Endothelial cell of umbilical vein (primary cell): ENCODE data around the gene TMEM139. TPM values are rescaled to one million over a fixed set of nuclear protein-coding genes. Genes with fewer than 3 reads are reported as not detected.

Experiments
- BruUV-seq: library from RNA; stranded (reverse); fragments of 400-500 nt; replicated peaks from 2 replicates; lab custom pipeline; 2021; lab: Mats Ljungman, UMichigan
- CTCF ChIA-PET: fragments of 300-600, 350-600 bp; sonication (Branson Sonifier 250); formaldehyde crosslinking; loops from one replicate; lab custom pipeline; 2021; ENCODE audit warnings: antibody characterized with exemption, inconsistent platforms; lab: Charles Lee
- POLR2A ChIA-PET: fragments of 300-600, 350-600 bp; sonication (Branson Sonifier 250); formaldehyde crosslinking; loops from one replicate; lab custom pipeline; 2021; ENCODE audit warnings: antibody characterized with exemption, inconsistent platforms; lab: Charles Lee
- DNase-seq: peaks from one replicate; pipeline ENCODE4 v3.0.0-alpha.2; 2011; ENCODE audit warnings: low read depth, low spot score
- FAIRE-seq: peaks from 2 replicates; lab custom pipeline; 2011; peaks lifted over from hg19 to GRCh38; lab: Jason Lieb, UNC
- H2AFZ ChIP-seq: 2 replicates; pipeline ENCODE4 v1.6.0; 2012; ENCODE audit warnings: low read depth, low read length, control low read depth, inconsistent platforms
- H3K27ac ChIP-seq: 2 replicates; pipeline ENCODE4 v1.5.1; 2011; ENCODE audit warnings: low read depth, mild to moderate bottlenecking, control low read depth, low read length, moderate library complexity; ENCODE audit not compliant: insufficient read depth
- H3K27me3 ChIP-seq, 2 experiments: 2 replicates each; pipeline versions ENCODE4 v1.6.0 to v1.6.1; 2011; ENCODE audit warnings: low read length in 2 of 2, mixed read lengths in 1 of 2; ENCODE audit not compliant: control insufficient read depth in 2 of 2, insufficient read depth in 2 of 2
- H3K36me3 ChIP-seq, 2 experiments: 2 replicates in 1 of 2; 3 replicates in 1 of 2; pipeline ENCODE4 v1.5.1; 2011; ENCODE audit warnings: low read length in 2 of 2, mild to moderate bottlenecking in 1 of 2, moderate library complexity in 1 of 2; ENCODE audit not compliant: control insufficient read depth in 2 of 2, insufficient read depth in 2 of 2; ENCODE audit errors: extremely low read depth in 1 of 2
- H3K4me1 ChIP-seq: 3 replicates; pipeline ENCODE4 v1.5.1; 2011; ENCODE audit warnings: mild to moderate bottlenecking, low read length; ENCODE audit not compliant: control insufficient read depth, insufficient read depth; ENCODE audit errors: extremely low read depth
- H3K4me2 ChIP-seq: 2 replicates; pipeline ENCODE4 v1.6.1; 2011; ENCODE audit warnings: low read length, control low read depth, mixed read lengths; ENCODE audit not compliant: insufficient read depth
- H3K4me3 ChIP-seq, 3 experiments: fragments of 200-600 bp in 1 of 3; sonication (generic), shearing (Covaris generic) in 1 of 3; replicated peaks in 1 of 3; 2 replicates each; pipeline ENCODE4 v1.5.1; 2011 to 2016; ENCODE audit warnings: control low read depth in 3 of 3, low read length in 3 of 3, mild to moderate bottlenecking in 2 of 3, inconsistent platforms in 1 of 3, low read depth in 1 of 3, moderate library complexity in 1 of 3; ENCODE audit not compliant: insufficient read depth in 1 of 3
- H3K79me2 ChIP-seq: 2 replicates; pipeline ENCODE4 v1.6.0; 2012; ENCODE audit warnings: low read length, inconsistent platforms; ENCODE audit not compliant: control insufficient read depth, insufficient read depth
- H3K9ac ChIP-seq: replicated peaks from 2 replicates; pipeline ENCODE3; 2011; ENCODE audit warnings: low read length, control low read depth; ENCODE audit not compliant: insufficient read depth; ENCODE audit errors: extremely low read depth
- H3K9me1 ChIP-seq: replicated peaks from 3 replicates; pipeline ENCODE4 v1.6.0; 2011; ENCODE audit warnings: mild to moderate bottlenecking, low read length; ENCODE audit not compliant: control insufficient read depth, insufficient read depth; ENCODE audit errors: extremely low read depth
- H3K9me3 ChIP-seq: replicated peaks from 2 replicates; pipeline ENCODE4 v1.5.1; 2012; ENCODE audit warnings: low read length, inconsistent platforms; ENCODE audit not compliant: control insufficient read depth, insufficient read depth
- H4K20me1 ChIP-seq: replicated peaks from 2 replicates; pipeline ENCODE3; 2011; ENCODE audit warnings: mild to moderate bottlenecking, low read length; ENCODE audit not compliant: control insufficient read depth, insufficient read depth; ENCODE audit errors: extremely low read depth
- EZH2 ChIP-seq: IDR thresholded peaks from 2 replicates; pipeline ENCODE4 v1.6.1; 2012; ENCODE audit warnings: borderline replicate concordance, low read depth, mild to moderate bottlenecking, moderate library complexity, low read length, inconsistent platforms; ENCODE audit not compliant: severe bottlenecking
- FOS ChIP-seq: IDR thresholded peaks from 2 replicates; pipeline ENCODE4 v1.6.1; 2011; ENCODE audit warnings: mild to moderate bottlenecking, low read length, moderate library complexity, borderline replicate concordance; ENCODE audit not compliant: insufficient read depth
- GATA2 ChIP-seq: IDR thresholded peaks from 2 replicates; pipeline ENCODE4 v1.7.0; 2011; ENCODE audit warnings: low read depth, mild to moderate bottlenecking, moderate library complexity, mixed read lengths, low read length; ENCODE audit not compliant: insufficient read length, insufficient read depth
- JUN ChIP-seq: IDR thresholded peaks from 2 replicates; pipeline ENCODE4 v1.6.1; 2011; ENCODE audit warnings: borderline replicate concordance, low read depth; ENCODE audit not compliant: insufficient read length, insufficient read depth
- MAX ChIP-seq: IDR thresholded peaks from 2 replicates; pipeline ENCODE4 v1.6.1; 2011; ENCODE audit not compliant: insufficient read depth, insufficient read length
- POLR2A ChIP-seq: IDR thresholded peaks from 2 replicates; pipeline ENCODE4 v1.6.1; 2012; ENCODE audit warnings: low read depth, mild to moderate bottlenecking, control low read depth, low read length
- POLR2AphosphoS5 ChIP-seq: IDR thresholded peaks from 2 replicates; pipeline ENCODE4 v1.6.1; 2012; ENCODE audit warnings: low read depth, mild to moderate bottlenecking, control low read depth, low read length, moderate library complexity; ENCODE audit not compliant: insufficient read depth
- dilution Hi-C: fragments of 300-500 bp; cut with MboI; formaldehyde crosslinking; loops from one replicate; pipeline ENCODE4 v1.15.0; 2019; ENCODE audit warnings: low sequenced_read_pairs; ENCODE audit not compliant: extremely low pct_ligation_motif_present
- intact Hi-C: fragments of 100-400 bp; cut with micrococcal nuclease; formaldehyde crosslinking; loops from one replicate; pipeline ENCODE4 v1.10.0; 2022
- polyA plus RNA-seq, 4 experiments: library from polyadenylated mRNA; depleted of rRNA in 3 of 4; stranded (reverse) in 3 of 4; unstranded in 1 of 4; fragments of >200 nt; gene quantifications; 2 replicates each; pipeline versions ENCODE4 v1.2.1 to v1.2.3, GENCODE V29; 2011 to 2012; ENCODE audit warnings: missing spikeins in 1 of 4
- total RNA-seq: library from RNA; stranded (reverse); gene quantifications from 2 replicates; pipeline ENCODE4 v1.2.3, GENCODE V29; 2021
- TF ChIP-seq, protein P1 (sequence below), 2 donors: IDR thresholded peaks; 1 replicate in 1 of 2; 2 replicates in 1 of 2; pipeline ENCODE4 v1.5.1; 2011; ENCODE audit warnings: low read length in 2 of 2, mild to moderate bottlenecking in 2 of 2, moderate library complexity in 2 of 2, control low read depth in 1 of 2, inconsistent platforms in 1 of 2, low read depth in 1 of 2; ENCODE audit not compliant: insufficient read depth in 1 of 2; ENCODE audit errors: extremely low read depth in 1 of 2

TMEM139 gene
- total and polyA plus RNA-seq, 2 donors (not counting 3 experiments of a cell fraction or from before 2014, with no cell fraction given), result 0.37 TPM; not detected in 1

DNA sequence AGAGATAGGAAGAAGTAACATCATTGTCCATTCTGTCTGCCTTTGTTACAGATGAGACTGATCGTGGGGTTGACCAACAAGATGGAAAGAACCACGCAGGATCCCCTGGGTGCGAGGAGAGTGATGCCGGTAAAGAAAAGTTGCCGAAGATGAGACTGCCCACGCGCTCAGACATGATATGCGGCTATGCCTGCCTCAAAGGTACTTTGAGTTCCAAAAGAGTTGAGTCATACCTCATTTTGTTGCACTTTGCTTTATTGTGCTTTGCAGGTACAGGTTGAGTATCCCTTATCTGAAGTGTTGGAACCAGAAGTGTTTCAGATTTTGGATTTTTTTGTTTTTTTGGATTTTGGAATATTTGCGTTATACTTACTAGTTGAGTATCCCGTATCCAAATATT lies 19.0 kb downstream of the TMEM139 start:
- POLR2A ChIA-PET, result no interaction called here
- intact Hi-C loops (no loop called here), dilution Hi-C loops (no loop called here)
- Histone ChIP-seq H3K9ac (no peak overlapping the region), H2AFZ (no peak overlapping the region), H3K9me1 (no peaks in the 10 kb centered on the region), H3K27me3 (no peaks in the 10 kb centered on the region), H3K79me2 (no peaks in the 10 kb centered on the region), H3K36me3 (peaks cover 40 to 57% of the 10 kb centered on the region in 2 experiments), H4K20me1 (no peaks in the 10 kb centered on the region), H3K4me3 (no peak overlapping the region), H3K27ac (no peak overlapping the region), H3K9me3 (no peaks in the 10 kb centered on the region), H3K4me1 (no peaks in the 10 kb centered on the region), H3K4me2 (no peak overlapping the region)
- no peak for FAIRE-seq
- no peak for DNase-seq
- CTCF ChIA-PET, result interaction anchor here (0.6 kb wide), 1 partner anchor 78 kb away, joined by 3 read pairs; no protein-coding TSS in a partner anchor
- no TSS peak for BruUV-seq
- TF ChIP-seq GATA2 (no peak), POLR2A (no peak)

- intact Hi-C loops (loop anchor here (1.0 to 5.0 kb wide), 2 partner anchors 57 to 65 kb away; partner anchors contain the start of gene FAM131B), dilution Hi-C loops (no loop called here)
- Histone ChIP-seq H3K27me3 (no peaks in the 10 kb centered on the region), H3K9me1 (no peaks in the 10 kb centered on the region), H3K9ac (no peak overlapping the region), H4K20me1 (no peaks in the 10 kb centered on the region), H2AFZ (no peak overlapping the region), H3K4me3 (no peak overlapping the region), H3K79me2 (no peaks in the 10 kb centered on the region), H3K9me3 (no peaks in the 10 kb centered on the region), H3K4me2 (no peak overlapping the region), H3K27ac (no peak overlapping the region), H3K36me3 (peaks cover 38 to 50% of the 10 kb centered on the region in 2 experiments), H3K4me1 (no peaks in the 10 kb centered on the region)
- FAIRE-seq (no peak), DNase-seq (no peak)
- no peak for TF ChIP-seq POLR2AphosphoS5
- TF ChIP-seq FOS, result no peak
- TF ChIP-seq, protein P1, sequence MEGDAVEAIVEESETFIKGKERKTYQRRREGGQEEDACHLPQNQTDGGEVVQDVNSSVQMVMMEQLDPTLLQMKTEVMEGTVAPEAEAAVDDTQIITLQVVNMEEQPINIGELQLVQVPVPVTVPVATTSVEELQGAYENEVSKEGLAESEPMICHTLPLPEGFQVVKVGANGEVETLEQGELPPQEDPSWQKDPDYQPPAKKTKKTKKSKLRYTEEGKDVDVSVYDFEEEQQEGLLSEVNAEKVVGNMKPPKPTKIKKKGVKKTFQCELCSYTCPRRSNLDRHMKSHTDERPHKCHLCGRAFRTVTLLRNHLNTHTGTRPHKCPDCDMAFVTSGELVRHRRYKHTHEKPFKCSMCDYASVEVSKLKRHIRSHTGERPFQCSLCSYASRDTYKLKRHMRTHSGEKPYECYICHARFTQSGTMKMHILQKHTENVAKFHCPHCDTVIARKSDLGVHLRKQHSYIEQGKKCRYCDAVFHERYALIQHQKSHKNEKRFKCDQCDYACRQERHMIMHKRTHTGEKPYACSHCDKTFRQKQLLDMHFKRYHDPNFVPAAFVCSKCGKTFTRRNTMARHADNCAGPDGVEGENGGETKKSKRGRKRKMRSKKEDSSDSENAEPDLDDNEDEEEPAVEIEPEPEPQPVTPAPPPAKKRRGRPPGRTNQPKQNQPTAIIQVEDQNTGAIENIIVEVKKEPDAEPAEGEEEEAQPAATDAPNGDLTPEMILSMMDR (IDR thresholded peaks at IDR 0.05; ENCODE audit: extremely low read depth in 1 of 2, insufficient read depth in 1 of 2, low read depth in 1 of 2, low read length in 2 of 2), result no peak
- TF ChIP-seq MAX, result no peak
- TF ChIP-seq JUN, result no peak
- TF ChIP-seq GATA2, result no peak
- no peak for TF ChIP-seq EZH2
- BruUV-seq, result no TSS peak
- POLR2A ChIA-PET, result no interaction called here
- CTCF ChIA-PET, result interaction anchor here (0.7 to 2.8 kb wide), 8 partner anchors 9 to 90 kb away, joined by 3 to 45 read pairs (median 6); no protein-coding TSS in a partner anchor
Measured at GRCh38 chr7:143304938-143305337, 20.2 kb downstream of the TMEM139 start.
